Right lobe of liver (tissue), 4 donors: ENCODE measurements around the gene ARHGAP25.

Experiments used
- CTCF ChIP-seq, 4 donors: fragments of 200-600 bp in 3 of 4; fragments of 450-650 bp in 1 of 4; IDR thresholded peaks; one replicate each; pipeline versions ENCODE4 v1.5.1 to v1.8.0; 2016 to 2022; ENCODE audit warnings: antibody characterized with exemption in 4 of 4, mild to moderate bottlenecking in 2 of 4
- POLR2A ChIP-seq: fragments of 450-650 bp; IDR thresholded peaks from one replicate; pipeline ENCODE4 v1.6.1; 2017; ENCODE audit warnings: antibody characterized with exemption, mild to moderate bottlenecking
- donor health status: DM: no; HTN: no; CAD: no.
- donor health status: DM: no; HTN: no; CAD: no.
- donor health status: DM: no; HTN: yes; CAD: no.

GRCh38 chr2:68861330-68861729 is 126.7 kb downstream of the ARHGAP25 start:
- TF ChIP-seq CTCF (IDR thresholded peaks at IDR 0.05) (no peak), POLR2A (no peak)
